Measurements from ENCODE around the gene IL12RB2. TPM values are rescaled to one million over a fixed set of nuclear protein-coding genes. Genes with fewer than 3 reads are reported as not detected.

Gene IL12RB2
- polyA plus RNA-seq, 1 donor, result 1.1 TPM

- Histone ChIP-seq H3K4me1 (ENCODE audit: control insufficient read depth, insufficient read depth, low read length) (peaks cover 5% of the 10 kb centered on the region), H3K27me3 (ENCODE audit: control insufficient read depth, insufficient read depth, low read length) (no peaks in the 10 kb centered on the region), H3K4me3 (ENCODE audit: low read length) (peak within 1 kb of the TSS; percentile 86), H3K9me3 (ENCODE audit: control insufficient read depth, low read depth, low read length) (no peaks in the 10 kb centered on the region), H3K36me3 (ENCODE audit: control insufficient read depth, insufficient read depth, low read length) (peaks cover 5% of the 10 kb centered on the region), H3K27ac (ENCODE audit: low read length) (peak within 1 kb of the TSS; percentile 86)
- DNase-seq, result peak; percentile 99
- WGBS (ENCODE audit: insufficient coverage, low lambda C conversion rate), result no CpG with 5 or more reads among the region's 62 CpGs
Measured at GRCh38 chr1:67430358-67431155, 122.9 kb downstream of the IL12RB2 start, which contains the start of gene SERBP1. Gene SERBP1, minus strand, starts transcription at chr1:67430402. Its CDS starts 102 bp downstream, at chr1:67430300.

- H3K4me3 ChIP-seq (ENCODE audit: low read length), result peak overlapping the region; percentile 86
- 18% methylated on average over 5 of the region's 12 CpGs for WGBS (ENCODE audit: insufficient coverage, low lambda C conversion rate)
- H3K36me3 ChIP-seq (ENCODE audit: control insufficient read depth, insufficient read depth, low read length), result no peaks in the 10 kb centered on the region
- DNase-seq, result no peak
- peak overlapping the region; percentile 86 for H3K27ac ChIP-seq (ENCODE audit: low read length)
- H3K4me1 ChIP-seq (ENCODE audit: control insufficient read depth, insufficient read depth, low read length), result no peaks in the 10 kb centered on the region
- H3K27me3 ChIP-seq (ENCODE audit: control insufficient read depth, insufficient read depth, low read length), result no peaks in the 10 kb centered on the region
- no peaks in the 10 kb centered on the region for H3K9me3 ChIP-seq (ENCODE audit: control insufficient read depth, low read depth, low read length)
Measured at GRCh38 chr1:67431156-67431765, 123.6 kb downstream of the IL12RB2 start.

- no peak overlapping the region for H3K27ac ChIP-seq (ENCODE audit: low read length)
- H3K4me1 ChIP-seq (ENCODE audit: control insufficient read depth, insufficient read depth, low read length), result no peaks in the 10 kb centered on the region
- H3K4me3 ChIP-seq (ENCODE audit: low read length), result no peak overlapping the region
- WGBS (ENCODE audit: insufficient coverage, low lambda C conversion rate), result 31% methylated on average over 3 of the region's 8 CpGs
- no peaks in the 10 kb centered on the region for H3K9me3 ChIP-seq (ENCODE audit: control insufficient read depth, low read depth, low read length)
- H3K36me3 ChIP-seq (ENCODE audit: control insufficient read depth, insufficient read depth, low read length), result no peaks in the 10 kb centered on the region
- H3K27me3 ChIP-seq (ENCODE audit: control insufficient read depth, insufficient read depth, low read length), result no peaks in the 10 kb centered on the region
- DNase-seq, result peak in 1 of 2 donors; percentile 28
Measured at GRCh38 chr1:67431869-67432578, 124.4 kb downstream of the IL12RB2 start.

- Histone ChIP-seq H3K4me1 (ENCODE audit: control insufficient read depth, insufficient read depth, low read length) (no peaks in the 10 kb centered on the region), H3K4me3 (ENCODE audit: low read length) (no peak overlapping the region), H3K27me3 (ENCODE audit: control insufficient read depth, insufficient read depth, low read length) (no peaks in the 10 kb centered on the region), H3K27ac (ENCODE audit: low read length) (no peak overlapping the region), H3K36me3 (ENCODE audit: control insufficient read depth, insufficient read depth, low read length) (no peaks in the 10 kb centered on the region), H3K9me3 (ENCODE audit: control insufficient read depth, low read depth, low read length) (no peaks in the 10 kb centered on the region)
- no peak for DNase-seq
- WGBS (ENCODE audit: insufficient coverage, low lambda C conversion rate), result no CpG with 5 or more reads among the region's 1 CpG
Measured at GRCh38 chr1:67432745-67433144, 125.1 kb downstream of the IL12RB2 start.

GRCh38 chr1:67433837-67434236 lies 126.2 kb downstream of the IL12RB2 start:
- Histone ChIP-seq H3K36me3 (ENCODE audit: control insufficient read depth, insufficient read depth, low read length) (no peaks in the 10 kb centered on the region), H3K9me3 (ENCODE audit: control insufficient read depth, low read depth, low read length) (no peaks in the 10 kb centered on the region), H3K27me3 (ENCODE audit: control insufficient read depth, insufficient read depth, low read length) (no peaks in the 10 kb centered on the region), H3K27ac (ENCODE audit: low read length) (no peak overlapping the region), H3K4me3 (ENCODE audit: low read length) (no peak overlapping the region), H3K4me1 (ENCODE audit: control insufficient read depth, insufficient read depth, low read length) (no peaks in the 10 kb centered on the region)
- 94% methylated on average over 2 of the region's 2 CpGs for WGBS (ENCODE audit: insufficient coverage, low lambda C conversion rate)
- DNase-seq, result no peak

GRCh38 chr1:67434491-67434890 lies 126.8 kb downstream of the IL12RB2 start:
- H3K27me3 ChIP-seq (ENCODE audit: control insufficient read depth, insufficient read depth, low read length), result no peaks in the 10 kb centered on the region
- no peak overlapping the region for H3K4me3 ChIP-seq (ENCODE audit: low read length)
- no peaks in the 10 kb centered on the region for H3K4me1 ChIP-seq (ENCODE audit: control insufficient read depth, insufficient read depth, low read length)
- no peaks in the 10 kb centered on the region for H3K9me3 ChIP-seq (ENCODE audit: control insufficient read depth, low read depth, low read length)
- H3K27ac ChIP-seq (ENCODE audit: low read length), result no peak overlapping the region
- 75% methylated on average over 2 of the region's 2 CpGs for WGBS (ENCODE audit: insufficient coverage, low lambda C conversion rate)
- no peaks in the 10 kb centered on the region for H3K36me3 ChIP-seq (ENCODE audit: control insufficient read depth, insufficient read depth, low read length)
- DNase-seq, result no peak

GRCh38 chr1:67436511-67437055 lies 128.9 kb downstream of the IL12RB2 start:
- no peaks in the 10 kb centered on the region for H3K36me3 ChIP-seq (ENCODE audit: control insufficient read depth, insufficient read depth, low read length)
- no peak overlapping the region for H3K4me3 ChIP-seq (ENCODE audit: low read length)
- WGBS (ENCODE audit: insufficient coverage, low lambda C conversion rate), result 100% methylated on average over 3 of the region's 4 CpGs
- no peaks in the 10 kb centered on the region for H3K27me3 ChIP-seq (ENCODE audit: control insufficient read depth, insufficient read depth, low read length)
- no peak overlapping the region for H3K27ac ChIP-seq (ENCODE audit: low read length)
- H3K9me3 ChIP-seq (ENCODE audit: control insufficient read depth, low read depth, low read length), result no peaks in the 10 kb centered on the region
- H3K4me1 ChIP-seq (ENCODE audit: control insufficient read depth, insufficient read depth, low read length), result no peaks in the 10 kb centered on the region
- no peak for DNase-seq

- H3K27ac ChIP-seq (ENCODE audit: low read length), result no peak overlapping the region
- DNase-seq, result no peak
- WGBS (ENCODE audit: insufficient coverage, low lambda C conversion rate), result no CpG with 5 or more reads among the region's 2 CpGs
- H3K27me3 ChIP-seq (ENCODE audit: control insufficient read depth, insufficient read depth, low read length), result no peaks in the 10 kb centered on the region
- H3K9me3 ChIP-seq (ENCODE audit: control insufficient read depth, low read depth, low read length), result no peaks in the 10 kb centered on the region
- no peaks in the 10 kb centered on the region for H3K4me1 ChIP-seq (ENCODE audit: control insufficient read depth, insufficient read depth, low read length)
- H3K4me3 ChIP-seq (ENCODE audit: low read length), result no peak overlapping the region
- no peaks in the 10 kb centered on the region for H3K36me3 ChIP-seq (ENCODE audit: control insufficient read depth, insufficient read depth, low read length)
Measured at GRCh38 chr1:67437961-67438360, 130.3 kb downstream of the IL12RB2 start.

GRCh38 chr1:67439277-67440029 lies 131.8 kb downstream of the IL12RB2 start:
- no peaks in the 10 kb centered on the region for H3K27me3 ChIP-seq (ENCODE audit: control insufficient read depth, insufficient read depth, low read length)
- H3K27ac ChIP-seq (ENCODE audit: low read length), result no peak overlapping the region
- no peaks in the 10 kb centered on the region for H3K36me3 ChIP-seq (ENCODE audit: control insufficient read depth, insufficient read depth, low read length)
- no peaks in the 10 kb centered on the region for H3K9me3 ChIP-seq (ENCODE audit: control insufficient read depth, low read depth, low read length)
- WGBS (ENCODE audit: insufficient coverage, low lambda C conversion rate), result 100% methylated on average over 1 of the region's 6 CpGs
- H3K4me1 ChIP-seq (ENCODE audit: control insufficient read depth, insufficient read depth, low read length), result no peaks in the 10 kb centered on the region
- no peak overlapping the region for H3K4me3 ChIP-seq (ENCODE audit: low read length)
- no peak for DNase-seq

GRCh38 chr1:67440339-67440738 lies 132.7 kb downstream of the IL12RB2 start:
- no CpG with 5 or more reads among the region's 3 CpGs for WGBS (ENCODE audit: insufficient coverage, low lambda C conversion rate)
- no peaks in the 10 kb centered on the region for H3K27me3 ChIP-seq (ENCODE audit: control insufficient read depth, insufficient read depth, low read length)
- H3K36me3 ChIP-seq (ENCODE audit: control insufficient read depth, insufficient read depth, low read length), result no peaks in the 10 kb centered on the region
- H3K4me1 ChIP-seq (ENCODE audit: control insufficient read depth, insufficient read depth, low read length), result no peaks in the 10 kb centered on the region
- H3K4me3 ChIP-seq (ENCODE audit: low read length), result no peak overlapping the region
- H3K9me3 ChIP-seq (ENCODE audit: control insufficient read depth, low read depth, low read length), result no peaks in the 10 kb centered on the region
- no peak for DNase-seq
- no peak overlapping the region for H3K27ac ChIP-seq (ENCODE audit: low read length)

All from large intestine (tissue), 3 donors.